ENCODE measurements around the gene LY6G6C.

Gene LY6G6C

DNA sequence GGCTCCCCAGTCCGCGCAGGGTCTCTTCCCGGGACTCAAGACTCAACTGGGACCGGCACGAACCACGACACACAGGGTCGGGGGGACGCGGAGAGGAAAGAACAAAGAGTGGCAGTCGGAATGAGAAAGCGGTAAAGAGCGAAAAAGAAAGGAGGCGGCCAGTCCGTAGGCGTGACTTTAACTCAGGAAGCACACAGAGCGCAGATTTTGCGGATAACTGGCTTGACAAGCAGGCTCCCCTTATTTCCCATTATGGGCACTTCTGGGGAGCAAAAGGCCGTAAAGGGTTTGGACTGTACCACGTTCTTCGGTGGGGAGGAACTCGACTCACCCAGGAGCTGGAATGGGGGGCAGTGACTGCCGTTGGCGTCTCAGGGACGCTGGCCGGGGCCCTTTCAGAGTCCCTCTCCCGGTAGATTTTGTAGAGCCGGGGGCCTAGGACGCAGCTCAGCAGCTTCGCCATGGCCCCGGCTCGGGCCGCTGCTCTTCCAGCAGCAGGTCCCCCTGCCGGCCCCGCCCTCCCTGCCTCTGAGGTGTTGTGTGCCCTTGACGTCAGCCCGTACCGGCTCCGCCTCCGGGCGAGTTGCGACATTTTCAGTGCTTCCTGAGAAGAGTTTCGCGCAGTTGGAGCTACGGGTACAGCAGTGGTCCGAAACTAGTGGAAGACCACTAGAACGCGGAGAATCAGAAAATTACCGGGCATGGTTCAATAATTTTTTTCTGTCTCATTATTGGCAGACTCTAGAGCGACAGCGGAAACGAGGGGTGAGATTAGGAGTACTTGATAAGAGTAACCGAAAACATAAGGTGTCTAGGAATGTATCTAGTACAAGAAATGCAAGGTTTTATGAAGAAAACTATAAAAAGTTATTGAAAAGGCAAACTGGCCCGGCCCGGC is 18.5 kb downstream of the LY6G6C start, which contains the start of gene ABHD16A:
ABHD16A (minus strand) TSS at position 506 of the 898 bp plus-strand sequence; CDS start at position 463, 43 bp downstream.
- peak; percentile 83 for DNase-seq

DNA sequence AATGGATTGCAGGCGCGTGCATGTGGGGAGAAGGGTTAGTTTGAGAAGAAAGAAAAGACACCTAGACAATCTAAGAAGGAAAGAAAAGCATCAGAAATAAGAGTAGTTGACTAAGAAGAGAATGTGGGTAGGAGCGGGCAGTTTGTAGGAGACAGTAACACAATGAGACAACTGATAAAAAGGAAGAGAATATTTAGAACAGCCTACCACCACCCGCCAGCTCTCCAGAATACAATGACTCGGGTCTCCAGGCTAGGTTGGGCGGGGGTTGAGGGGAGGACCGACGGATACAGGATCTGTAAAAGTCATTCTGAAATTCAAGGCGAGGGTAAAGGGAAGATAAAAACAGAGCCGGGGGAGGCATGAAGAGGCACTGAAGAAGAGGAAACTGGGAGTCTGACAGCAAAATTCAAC is 19.1 kb downstream of the LY6G6C start:
- DNase-seq, result no peak

DNA sequence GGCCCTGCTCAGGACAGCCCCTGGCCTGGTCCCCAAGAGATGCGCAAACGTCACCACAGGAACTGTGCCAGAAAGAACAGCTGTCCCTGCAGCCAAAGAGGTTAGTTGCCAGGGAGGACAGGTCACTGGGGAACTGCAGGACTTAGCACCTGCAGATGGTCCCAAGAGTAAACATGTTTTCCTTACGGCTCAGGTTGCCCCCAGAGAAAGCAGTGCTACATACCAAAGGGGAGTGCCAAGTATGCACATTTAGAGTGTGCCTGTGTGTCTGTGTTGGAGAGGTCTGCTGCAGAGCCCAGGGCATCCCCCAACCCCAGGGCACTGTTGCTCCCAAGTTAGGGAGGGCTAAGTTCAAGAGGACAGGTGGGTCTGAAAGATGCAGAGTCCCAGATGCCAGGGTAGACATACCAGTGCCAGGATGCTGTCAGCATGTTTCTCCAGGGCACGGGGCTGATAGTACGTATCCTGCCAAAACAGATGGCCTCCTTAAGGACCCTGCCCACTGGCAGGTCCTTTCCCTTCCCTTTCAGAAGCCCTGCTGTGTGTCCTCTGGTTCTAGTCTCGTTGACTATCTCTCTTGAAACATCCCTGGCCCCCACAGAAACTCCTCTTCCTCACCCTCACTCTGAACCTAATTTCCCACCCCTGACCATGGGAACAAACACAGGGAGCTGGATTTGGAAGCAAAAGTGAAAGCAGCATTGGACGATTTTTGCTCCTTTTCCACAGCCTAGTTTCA is 19.7 kb downstream of the LY6G6C start:
- DNase-seq, result no peak

DNA sequence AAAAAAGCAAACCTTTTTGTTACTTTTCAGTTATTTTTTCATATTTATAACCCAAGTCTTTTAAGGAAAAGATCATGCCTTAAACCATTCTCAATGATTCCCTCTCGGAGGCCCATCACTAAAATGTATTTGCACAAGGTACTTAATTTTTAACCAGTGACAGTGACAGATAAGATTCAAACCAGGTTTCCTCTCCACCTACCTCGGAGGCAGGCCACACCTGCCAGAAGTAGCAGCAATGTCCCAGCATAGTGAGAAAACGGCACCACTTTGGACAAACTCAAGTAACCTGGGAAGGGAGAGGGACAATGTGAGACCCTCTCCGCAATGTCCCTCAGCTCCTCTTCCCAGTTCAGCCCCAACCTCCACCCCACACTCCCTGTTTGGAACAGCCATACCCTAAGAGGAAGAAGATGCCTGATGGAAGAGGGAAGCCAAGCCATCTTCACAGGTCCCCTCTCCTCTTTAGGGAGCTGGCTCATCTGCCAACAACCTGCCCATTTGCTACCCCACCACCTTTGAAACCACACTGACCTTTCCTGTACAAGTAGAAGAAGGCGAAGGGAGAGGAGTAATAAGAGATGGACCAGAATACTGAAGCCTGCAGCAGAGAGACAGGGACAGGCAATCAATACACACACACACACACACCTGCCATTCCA is 20.7 kb downstream of the LY6G6C start:
- no peak for DNase-seq

DNA sequence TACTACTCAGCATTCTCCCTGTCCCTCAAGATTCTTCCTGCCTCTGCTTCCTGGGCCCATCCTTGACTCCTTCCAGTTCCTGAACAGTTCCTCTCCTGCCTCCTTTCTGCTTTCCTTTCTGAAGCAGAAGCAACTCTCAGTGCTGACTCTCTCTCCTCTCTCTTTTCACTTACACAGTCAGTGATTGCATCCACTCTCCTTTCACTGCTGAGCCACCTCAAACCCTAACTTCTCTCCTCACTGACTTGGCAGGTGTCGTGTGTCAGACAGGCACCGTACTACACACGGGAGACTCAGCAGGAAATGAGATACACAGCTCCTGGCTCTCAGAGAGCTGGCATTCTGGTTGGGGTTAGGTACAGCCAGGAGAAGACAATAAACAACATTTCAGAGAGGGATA is 24.0 kb downstream of the LY6G6C start:
- DNase-seq, result no peak

DNA sequence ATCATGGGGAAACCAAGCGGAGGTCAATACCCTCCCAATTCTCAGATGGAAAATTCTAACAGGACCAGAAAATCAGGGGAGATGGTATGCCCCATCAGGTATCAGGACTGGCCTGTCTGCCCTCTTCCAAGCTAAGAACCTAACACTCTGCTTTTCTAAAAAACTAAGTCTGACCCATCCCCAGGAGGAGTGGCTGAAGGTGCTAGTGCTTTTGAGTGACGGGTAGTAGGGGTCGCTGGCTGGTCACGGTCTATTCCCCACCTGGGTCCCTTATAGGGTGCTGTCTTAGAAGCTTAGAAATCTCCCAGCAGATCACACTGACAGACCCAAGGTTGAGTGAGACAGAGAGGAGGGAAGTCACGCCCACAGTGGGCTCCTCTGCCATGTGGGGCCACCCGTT is 28.0 kb downstream of the LY6G6C start:
- DNase-seq, result no peak

DNA sequence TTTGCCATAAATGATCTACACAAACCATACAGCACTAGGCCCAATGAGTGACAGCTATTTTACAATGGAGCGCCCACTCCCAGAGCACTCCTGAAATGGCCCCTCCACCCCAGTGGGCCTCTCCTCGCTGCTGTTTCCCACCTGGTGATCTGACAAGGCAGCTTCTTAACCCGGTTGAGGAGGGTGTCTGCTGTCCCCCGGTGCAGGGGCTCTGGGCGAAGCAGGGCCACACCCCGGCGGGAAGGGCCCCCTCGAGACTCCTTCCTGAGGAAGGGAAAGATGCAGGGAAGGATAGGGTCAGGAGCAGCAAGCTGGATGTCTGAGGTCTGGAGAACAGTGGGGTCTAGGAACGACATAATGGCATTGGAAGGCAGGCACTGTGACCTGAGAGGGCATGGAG is 28.7 kb downstream of the LY6G6C start:
- DNase-seq, result no peak

DNA sequence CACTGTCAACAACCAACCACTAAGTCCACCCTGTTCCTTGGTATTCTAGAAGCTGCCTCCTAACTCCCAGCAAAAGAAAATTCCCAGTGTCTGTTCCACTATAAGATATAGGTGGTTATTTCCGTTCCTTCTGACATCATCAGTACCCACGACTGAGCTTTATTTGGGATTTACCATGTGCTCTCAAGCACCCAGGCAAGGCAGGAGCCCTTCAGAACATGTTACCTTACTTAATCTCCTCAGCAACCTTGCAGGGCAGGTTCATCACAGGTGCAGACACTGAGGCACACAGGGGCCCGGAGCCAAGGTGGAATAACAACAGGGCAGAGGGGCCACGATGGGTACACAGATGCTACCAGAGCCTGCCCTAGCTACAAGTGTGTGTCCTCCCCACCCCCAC is 29.2 kb downstream of the LY6G6C start:
- no peak for DNase-seq

DNA sequence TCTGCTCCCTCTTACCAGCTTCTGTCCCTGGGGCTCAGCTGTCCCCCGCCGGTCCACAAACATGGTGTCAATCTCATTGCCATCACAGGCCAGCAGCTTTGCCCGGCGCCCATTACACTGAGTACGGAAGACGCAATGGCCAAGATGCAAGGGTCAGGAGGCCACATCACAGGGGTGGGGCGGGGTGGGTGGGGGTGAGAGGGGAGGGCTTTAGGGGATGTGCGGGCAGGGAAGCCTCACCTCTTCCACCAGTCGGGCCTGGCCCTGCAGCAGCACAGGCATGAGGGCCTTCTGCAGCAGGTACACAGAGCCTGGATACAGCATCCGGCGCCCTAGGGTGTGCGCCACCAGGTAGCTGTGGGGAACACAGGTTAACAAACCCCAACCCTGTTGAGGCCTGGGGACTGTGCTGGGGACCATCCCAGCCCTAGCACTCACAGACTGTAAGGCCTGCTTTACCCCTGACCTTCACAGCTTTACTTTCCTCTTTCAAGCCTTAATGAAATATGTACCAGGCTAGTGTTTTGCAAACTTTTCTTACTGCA is 29.9 kb downstream of the LY6G6C start:
- DNase-seq, result no peak

DNA sequence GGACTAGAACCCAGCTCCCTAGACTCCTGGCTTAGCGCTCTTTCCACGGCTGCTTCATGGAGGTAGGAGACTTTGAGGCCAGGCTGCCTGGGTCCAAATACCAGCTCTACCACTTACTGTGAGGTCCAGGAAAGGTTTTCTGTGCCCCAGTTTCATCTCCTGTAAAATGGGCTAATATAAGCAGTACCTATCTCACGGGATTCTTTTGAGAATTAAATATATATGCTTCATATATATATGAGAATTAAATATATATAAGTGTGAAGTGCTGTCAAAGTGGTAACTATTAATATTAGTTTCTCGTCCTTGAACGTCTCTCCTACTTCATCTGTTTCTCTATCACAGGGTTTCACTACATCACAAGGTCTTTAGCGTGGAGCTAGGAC is 30.5 kb downstream of the LY6G6C start:
- no peak for DNase-seq

DNA sequence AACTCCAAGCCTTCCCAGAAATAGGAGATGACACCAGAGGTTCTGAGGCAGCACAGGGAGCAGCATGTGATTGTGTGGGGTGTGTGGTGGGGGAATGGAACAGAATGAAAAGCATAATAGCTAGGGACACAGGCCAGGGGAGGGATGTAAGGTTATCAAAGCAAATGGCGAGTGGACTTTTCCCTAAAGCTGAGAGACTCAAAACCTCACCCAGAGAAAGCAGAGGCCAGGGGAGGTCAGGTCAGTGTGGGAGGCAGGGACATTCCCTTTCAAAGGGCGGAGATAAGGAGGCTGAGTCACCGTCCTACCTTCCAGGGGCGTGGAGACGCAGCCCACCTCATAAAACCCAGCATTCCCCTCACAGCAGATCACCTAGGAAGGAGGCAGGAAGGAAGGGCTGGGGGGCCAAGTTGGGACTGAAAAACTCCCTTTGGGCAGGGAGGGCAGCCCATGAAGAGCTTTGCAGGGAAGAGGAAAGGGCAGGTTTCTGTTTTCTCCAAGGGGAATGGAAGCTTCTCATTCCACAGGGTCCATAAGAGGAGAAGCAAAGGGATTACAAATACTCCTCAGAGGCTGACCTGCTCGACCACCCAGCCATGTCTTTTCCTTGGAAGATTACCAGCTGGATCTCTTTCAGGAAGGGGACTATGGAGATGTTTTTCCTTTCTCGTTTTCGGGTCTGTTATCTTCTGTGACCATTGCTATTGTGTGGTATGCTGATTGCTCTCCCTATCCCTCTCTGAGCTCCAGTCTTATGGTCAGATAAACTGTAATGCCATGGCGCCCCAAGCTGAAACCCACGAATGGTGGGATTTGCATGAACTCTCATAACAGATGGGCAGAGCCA is 31.1 kb downstream of the LY6G6C start:
- no peak for DNase-seq

DNA sequence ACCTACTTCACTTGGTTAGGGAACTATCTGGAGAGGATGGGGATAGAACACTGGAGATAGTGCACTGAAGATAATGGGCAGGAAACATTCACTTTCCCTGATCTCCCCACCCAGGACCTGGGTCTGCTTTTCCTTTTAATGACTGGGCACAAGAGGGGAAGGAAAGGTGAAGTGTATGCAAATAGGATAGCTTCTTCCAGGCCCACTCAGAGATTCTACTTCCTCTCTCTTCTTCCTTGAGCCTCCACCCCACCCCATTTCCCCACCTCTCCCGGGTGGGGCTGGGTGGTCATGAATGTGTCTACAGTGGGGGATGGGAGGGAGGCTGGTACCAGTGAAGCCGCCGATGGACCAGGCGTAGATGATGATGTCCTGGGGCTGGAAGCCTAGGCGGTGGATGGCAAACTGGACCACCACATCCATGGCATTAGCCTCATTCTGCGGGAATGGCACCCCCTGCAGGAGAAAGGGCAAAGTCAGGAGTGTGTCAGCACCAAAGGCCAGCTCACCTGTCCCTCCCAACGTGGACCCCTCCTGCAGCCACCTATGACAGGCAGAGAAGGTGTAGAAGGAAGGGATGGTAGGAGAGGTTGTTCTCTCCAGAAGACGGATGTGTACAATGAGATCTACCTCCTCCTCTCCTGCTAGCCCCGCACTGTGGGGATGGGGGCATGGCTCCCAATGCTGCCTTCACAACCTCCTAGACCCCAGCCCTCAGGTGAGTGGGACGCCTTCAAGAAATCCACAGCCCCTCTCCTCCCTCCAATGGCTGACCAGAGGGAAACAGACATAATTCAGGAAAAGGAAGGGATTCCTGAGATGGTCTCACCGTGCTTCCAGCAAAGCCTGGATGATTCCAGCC is 32.1 kb downstream of the LY6G6C start:
- no peak for DNase-seq

DNA sequence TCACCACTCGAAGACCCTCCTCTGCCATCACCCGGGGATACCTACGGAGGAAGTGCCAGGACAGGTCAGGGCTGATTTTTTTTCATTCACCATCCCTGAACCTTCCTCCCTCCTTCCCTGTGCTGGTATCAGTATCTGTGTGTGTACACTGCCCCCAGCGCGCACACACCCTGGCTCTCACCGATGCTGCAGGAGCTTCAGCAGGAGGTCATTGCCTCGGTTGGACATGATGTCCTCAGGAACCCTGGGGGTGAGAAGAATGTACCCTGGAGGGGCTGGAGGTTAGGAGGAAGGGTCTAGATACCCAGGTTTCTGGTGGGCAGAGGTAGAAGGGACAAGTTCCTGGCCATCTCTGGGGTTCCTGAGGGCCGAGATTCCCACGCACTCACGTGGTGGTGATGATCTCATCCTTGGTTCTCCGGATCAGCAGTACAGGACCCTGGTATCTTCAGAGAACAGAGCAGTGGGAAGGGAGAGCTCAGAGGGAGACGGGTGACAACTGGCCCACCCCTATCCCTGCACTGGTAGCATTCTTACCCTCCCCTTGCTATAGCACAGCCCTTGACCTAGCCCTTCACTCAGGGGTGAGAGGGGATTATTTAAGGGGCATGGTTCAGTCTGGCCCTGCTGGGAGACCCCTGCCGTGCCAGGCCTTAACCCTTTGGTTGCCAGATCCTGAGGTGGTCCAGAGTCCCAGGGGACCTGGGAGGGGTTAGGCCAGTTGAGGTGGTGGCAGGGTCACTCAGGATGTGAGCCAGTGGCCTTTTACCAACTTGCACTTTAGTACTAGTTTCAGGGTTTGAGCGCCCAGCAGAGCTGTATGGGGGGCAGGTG is 33.5 kb downstream of the LY6G6C start:
- no peak for DNase-seq

DNA sequence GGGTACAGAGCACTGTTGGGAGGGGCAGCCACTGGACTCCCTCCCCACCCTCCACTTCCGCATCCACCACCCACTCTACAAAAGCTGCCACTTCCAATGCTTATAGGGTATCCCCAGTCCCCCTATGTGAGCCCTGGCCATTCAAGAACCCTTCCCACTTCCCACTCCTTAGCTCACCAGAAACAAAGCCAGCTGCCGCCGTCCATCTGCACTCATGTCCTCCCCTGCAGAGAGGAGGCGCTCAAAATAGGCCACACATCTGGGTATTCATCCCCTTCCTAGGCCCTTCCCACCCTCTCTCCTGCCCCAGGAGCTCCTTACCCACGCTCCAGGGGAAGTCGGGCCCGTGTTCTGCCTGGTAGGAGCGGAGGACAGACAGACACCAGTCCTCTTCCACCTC is 34.2 kb downstream of the LY6G6C start:
- no peak for DNase-seq

DNA sequence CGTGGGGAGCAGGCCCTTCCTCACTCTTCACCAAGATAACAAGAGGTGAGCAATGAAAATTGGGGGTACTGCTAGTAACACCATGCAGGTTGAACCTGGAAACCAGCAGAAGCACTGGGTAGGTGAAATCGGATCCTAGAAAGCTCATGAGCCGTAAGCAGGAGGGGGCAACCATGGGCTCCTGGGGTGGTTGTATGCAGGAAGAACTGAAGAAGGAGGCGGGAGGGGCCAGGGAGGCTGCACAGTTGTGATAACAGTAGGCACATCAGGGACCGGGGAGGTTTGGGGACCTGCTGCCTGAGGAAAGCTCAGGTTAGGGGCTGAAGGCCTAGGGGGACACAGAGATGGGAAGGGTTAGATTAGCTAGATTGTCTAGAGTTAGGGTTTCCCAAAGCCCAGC is 35.1 kb downstream of the LY6G6C start:
- no peak for DNase-seq

DNA sequence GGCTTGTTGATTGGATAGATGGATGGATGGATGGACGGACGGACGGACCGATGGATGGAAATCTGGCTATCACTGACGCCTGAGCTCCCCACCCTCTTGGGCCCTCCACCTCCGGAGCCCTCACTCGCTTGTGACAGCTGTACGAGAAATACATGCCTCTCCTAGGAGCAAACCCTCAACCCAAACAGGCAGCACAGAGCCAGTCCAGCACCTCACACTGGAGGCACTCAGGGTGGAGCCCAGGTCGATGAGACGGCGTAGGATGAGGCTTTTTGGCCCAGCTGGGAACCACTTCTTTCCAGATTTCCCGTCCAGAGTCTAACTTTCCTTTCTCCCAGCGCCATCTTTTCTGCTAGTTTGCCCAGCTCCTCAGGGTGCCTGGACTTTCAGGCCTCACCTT is 38.0 kb downstream of the LY6G6C start:
- DNase-seq, result no peak

DNA sequence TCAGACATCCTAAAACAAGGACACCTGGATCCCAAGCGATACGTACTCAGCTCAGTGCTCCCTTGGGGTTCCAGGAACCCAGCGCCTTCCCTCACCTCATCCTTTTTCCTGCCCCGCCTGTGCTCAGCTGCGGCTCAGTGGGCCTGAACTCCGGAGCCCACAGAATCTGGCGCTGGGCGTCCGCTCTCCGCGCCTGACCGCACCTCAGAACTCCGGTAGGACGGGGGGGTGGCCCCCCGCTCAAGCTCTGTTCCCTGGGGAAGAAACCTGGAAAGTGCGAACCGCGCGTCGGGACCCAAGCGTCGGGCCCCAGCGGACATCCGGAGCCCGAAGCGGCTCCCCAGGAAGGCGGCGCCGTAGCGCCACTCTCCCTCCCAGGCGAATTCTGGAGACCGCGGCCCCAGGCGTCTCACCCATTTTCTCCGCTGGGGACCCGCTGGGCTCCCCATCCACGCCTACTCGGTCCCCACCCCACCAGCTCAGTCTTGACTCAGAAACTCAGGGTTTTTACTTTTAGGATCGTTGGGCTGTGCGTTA is 40.3 kb downstream of the LY6G6C start:
- no peak for DNase-seq

DNA sequence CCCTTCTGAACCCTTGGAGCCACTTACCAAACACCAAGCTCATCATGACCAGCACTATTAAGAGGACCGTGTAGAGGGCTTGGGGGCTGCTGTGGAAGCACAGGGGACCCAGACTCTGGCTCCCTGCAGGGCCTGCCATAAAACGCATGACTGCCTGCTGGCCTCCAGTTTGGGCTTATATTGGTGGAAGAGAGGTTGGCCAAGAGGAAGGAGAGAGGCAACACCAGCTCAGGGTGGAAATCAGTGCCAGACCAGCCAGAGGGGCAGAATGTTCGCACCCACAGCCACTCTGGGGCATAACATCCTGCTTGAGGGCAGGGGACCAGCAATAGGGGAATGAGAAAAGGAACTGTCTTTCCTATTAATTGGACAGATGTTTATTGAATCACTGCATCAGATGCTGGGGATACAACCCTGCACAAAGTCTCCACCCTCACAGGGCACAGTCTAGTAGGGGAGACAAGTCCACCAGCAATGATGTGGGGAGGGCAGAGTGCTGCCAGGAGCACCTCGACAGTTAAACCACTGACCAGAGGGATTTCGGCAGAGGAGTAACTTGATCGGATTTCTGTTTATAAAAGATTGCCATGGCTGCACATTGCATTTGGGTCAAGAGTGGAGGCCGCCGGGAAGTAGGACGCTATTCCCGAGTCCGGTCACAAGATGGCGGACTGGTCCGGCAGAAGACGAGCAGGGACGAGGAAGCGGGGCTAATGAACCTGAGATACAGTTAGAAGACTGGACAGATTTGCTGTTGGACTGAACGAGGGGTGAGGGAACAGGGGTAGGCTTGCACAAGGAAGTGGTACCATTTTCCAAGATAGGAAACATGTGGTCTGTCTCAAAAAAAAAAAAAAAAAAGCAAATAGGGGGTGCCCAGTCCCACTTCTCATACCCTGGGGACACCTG is 41.1 kb downstream of the LY6G6C start, which contains the start of gene LY6G5C:
LY6G5C (minus strand) TSS at position 842 of the 909 bp plus-strand sequence; CDS start at position 148, 694 bp downstream.
- peak; percentile 69 for DNase-seq

DNA sequence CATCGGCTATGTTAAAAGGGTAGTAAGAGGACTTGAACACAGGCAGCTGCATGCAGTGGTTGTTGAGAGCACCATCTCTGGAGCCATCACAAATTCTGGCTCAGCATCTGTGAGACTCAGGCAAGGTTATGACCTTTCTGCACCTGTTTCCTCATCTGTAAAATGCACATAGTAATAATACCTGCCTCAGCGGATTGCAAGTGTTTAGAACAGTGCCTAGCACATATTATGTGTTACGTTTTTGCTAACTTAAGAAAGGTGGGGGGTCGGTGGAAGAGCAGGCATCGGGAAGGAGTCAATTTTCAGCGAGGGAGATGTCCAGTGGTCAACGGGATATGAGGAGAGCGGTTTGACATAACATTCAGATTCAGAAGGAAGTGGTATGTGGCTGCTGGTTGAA is 43.6 kb downstream of the LY6G6C start:
- no peak for DNase-seq

All from NCI-H2081 treated with DMSO at 0.1 percent for 48 hours (cell line).